Transverse colon (tissue), 3 donors: ENCODE results near the gene SERHL2.

ENCODE experiments used
- CTCF ChIP-seq, 5 experiments: fragments of 200-600 bp in 3 of 5; fragments of 450-650 bp in 2 of 5; sonication (generic) in 3 of 5; IDR thresholded peaks; 1 replicate in 2 of 5; 2 replicates in 3 of 5; pipeline ENCODE4 v1.5.1; 2016 to 2017; ENCODE audit warnings: antibody characterized with exemption in 5 of 5, inconsistent platforms in 3 of 5, mild to moderate bottlenecking in 2 of 5, moderate library complexity in 1 of 5
- EP300 ChIP-seq: sonication (generic); formaldehyde crosslinking; IDR thresholded peaks from one replicate; pipeline ENCODE4 v1.6.1; 2017; ENCODE audit warnings: antibody characterized with exemption, low read depth
- POLR2A ChIP-seq: fragments of 450-650 bp; IDR thresholded peaks from one replicate; pipeline ENCODE4 v1.6.1; 2016; ENCODE audit warnings: antibody characterized with exemption, mild to moderate bottlenecking, moderate library complexity

GRCh38 chr22:42623301-42623751 lies 69.6 kb downstream of the SERHL2 start:
- TF ChIP-seq CTCF (IDR thresholded peaks at IDR 0.05) (no peak), POLR2A (no peak), EP300 (no peak)
